ENCODE data around the gene KCNJ11.

- TF ChIP-seq, protein P1, sequence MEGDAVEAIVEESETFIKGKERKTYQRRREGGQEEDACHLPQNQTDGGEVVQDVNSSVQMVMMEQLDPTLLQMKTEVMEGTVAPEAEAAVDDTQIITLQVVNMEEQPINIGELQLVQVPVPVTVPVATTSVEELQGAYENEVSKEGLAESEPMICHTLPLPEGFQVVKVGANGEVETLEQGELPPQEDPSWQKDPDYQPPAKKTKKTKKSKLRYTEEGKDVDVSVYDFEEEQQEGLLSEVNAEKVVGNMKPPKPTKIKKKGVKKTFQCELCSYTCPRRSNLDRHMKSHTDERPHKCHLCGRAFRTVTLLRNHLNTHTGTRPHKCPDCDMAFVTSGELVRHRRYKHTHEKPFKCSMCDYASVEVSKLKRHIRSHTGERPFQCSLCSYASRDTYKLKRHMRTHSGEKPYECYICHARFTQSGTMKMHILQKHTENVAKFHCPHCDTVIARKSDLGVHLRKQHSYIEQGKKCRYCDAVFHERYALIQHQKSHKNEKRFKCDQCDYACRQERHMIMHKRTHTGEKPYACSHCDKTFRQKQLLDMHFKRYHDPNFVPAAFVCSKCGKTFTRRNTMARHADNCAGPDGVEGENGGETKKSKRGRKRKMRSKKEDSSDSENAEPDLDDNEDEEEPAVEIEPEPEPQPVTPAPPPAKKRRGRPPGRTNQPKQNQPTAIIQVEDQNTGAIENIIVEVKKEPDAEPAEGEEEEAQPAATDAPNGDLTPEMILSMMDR (IDR thresholded peaks at IDR 0.05): no peak
- TF ChIP-seq POLR2A (IDR thresholded peaks at IDR 0.05): no peak
Measured at GRCh38 chr11:17423533-17424310, 35.3 kb upstream of the KCNJ11 start.

Measured in testis (tissue), 2 donors.